Fibroblast of the aortic adventitia (primary cell): ENCODE results near the gene PHF13. TPM values are rescaled to one million over a fixed set of nuclear protein-coding genes. Genes with fewer than 3 reads are reported as not detected.

Experiments
- DNase-seq: peaks from one replicate; pipeline ENCODE4 v3.0.0-alpha.2; 2010; ENCODE audit warnings: low read depth
- H3K4me3 ChIP-seq: 2 replicates; pipeline ENCODE4 v1.5.1; 2011; ENCODE audit warnings: low read depth, mild to moderate bottlenecking, control low read depth, low read length, moderate library complexity
- total RNA-seq: library from RNA; depleted of rRNA; stranded (reverse); fragments of >200 nt; gene quantifications from 2 replicates; pipeline ENCODE4 v1.2.3, GENCODE V29; 2012; ENCODE audit warnings: low replicate concordance
- TF ChIP-seq, protein P1 (sequence below): IDR thresholded peaks from 2 replicates; pipeline ENCODE4 v1.5.1; 2011; ENCODE audit warnings: mild to moderate bottlenecking, low read length, control low read depth, inconsistent platforms; ENCODE audit not compliant: insufficient read depth

PHF13 gene
- total RNA-seq, 1 donor: 14.7 TPM

DNA sequence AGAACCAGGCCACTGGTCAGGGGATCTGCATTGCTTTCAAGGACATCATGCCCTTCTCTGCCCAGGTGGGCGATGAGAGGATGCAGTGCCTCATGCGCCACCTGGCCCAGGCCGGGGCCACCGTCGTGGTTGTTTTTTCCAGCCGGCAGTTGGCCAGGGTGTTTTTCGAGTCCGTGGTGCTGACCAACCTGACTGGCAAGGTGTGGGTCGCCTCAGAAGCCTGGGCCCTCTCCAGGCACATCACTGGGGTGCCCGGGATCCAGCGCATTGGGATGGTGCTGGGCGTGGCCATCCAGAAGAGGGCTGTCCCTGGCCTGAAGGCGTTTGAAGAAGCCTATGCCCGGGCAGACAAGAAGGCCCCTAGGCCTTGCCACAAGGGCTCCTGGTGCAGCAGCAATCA is 38.7 kb upstream of the PHF13 start:
- TF ChIP-seq, protein P1, sequence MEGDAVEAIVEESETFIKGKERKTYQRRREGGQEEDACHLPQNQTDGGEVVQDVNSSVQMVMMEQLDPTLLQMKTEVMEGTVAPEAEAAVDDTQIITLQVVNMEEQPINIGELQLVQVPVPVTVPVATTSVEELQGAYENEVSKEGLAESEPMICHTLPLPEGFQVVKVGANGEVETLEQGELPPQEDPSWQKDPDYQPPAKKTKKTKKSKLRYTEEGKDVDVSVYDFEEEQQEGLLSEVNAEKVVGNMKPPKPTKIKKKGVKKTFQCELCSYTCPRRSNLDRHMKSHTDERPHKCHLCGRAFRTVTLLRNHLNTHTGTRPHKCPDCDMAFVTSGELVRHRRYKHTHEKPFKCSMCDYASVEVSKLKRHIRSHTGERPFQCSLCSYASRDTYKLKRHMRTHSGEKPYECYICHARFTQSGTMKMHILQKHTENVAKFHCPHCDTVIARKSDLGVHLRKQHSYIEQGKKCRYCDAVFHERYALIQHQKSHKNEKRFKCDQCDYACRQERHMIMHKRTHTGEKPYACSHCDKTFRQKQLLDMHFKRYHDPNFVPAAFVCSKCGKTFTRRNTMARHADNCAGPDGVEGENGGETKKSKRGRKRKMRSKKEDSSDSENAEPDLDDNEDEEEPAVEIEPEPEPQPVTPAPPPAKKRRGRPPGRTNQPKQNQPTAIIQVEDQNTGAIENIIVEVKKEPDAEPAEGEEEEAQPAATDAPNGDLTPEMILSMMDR: no peak
- DNase-seq: no peak
- H3K4me3 ChIP-seq: no peak overlapping the region

DNA sequence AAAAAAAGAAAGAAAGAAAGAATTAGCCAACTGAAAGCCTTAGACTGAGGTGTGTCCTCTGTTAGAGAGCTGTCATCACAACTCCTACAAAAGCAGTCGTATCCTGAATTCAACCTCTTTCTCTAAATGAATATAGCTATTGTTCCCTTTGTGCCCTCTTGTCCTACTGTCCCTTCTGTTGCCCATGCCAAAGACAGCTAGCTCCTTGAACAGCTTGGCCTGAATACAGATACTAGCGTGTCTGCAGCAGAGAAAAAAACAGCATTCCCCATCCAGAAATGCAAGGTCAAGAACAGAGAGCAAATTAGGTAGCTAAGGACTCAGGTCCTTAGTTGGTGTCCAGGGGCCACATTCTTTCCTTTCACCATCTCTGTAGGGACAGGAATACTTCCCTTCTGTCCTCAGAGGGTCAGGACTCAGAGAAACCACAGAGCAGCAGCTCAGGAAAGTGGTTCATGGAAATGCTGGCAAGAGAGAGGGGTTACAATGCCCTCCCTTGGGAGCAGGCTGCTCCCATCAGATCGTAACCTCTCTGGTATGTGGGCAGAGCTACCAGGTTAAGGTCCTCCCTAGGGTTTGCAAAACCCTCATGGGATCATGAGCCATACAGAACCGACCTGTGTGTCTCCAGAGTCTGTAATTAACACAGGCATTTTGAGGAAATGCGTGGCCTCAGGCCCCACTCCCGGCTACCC is 35.6 kb upstream of the PHF13 start:
- H3K4me3 ChIP-seq: no peak overlapping the region
- TF ChIP-seq, protein P1: no peak
- DNase-seq: peak; percentile 34

DNA sequence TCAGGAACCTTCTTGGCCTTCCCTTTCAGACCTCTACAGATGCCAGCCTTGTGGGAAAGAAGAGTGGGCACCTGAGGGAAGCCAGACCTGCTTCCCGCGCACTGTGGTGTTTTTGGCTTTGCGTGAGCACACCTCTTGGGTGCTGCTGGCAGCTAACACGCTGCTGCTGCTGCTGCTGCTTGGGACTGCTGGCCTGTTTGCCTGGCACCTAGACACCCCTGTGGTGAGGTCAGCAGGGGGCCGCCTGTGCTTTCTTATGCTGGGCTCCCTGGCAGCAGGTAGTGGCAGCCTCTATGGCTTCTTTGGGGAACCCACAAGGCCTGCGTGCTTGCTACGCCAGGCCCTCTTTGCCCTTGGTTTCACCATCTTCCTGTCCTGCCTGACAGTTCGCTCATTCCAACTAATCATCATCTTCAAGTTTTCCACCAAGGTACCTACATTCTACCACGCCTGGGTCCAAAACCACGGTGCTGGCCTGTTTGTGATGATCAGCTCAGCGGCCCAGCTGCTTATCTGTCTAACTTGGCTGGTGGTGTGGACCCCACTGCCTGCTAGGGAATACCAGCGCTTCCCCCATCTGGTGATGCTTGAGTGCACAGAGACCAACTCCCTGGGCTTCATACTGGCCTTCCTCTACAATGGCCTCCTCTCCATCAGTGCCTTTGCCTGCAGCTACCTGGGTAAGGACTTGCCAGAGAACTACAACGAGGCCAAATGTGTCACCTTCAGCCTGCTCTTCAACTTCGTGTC is 34.7 kb upstream of the PHF13 start:
- no peak for DNase-seq
- peak overlapping the region; percentile 88 for H3K4me3 ChIP-seq
- TF ChIP-seq, protein P1: no peak

DNA sequence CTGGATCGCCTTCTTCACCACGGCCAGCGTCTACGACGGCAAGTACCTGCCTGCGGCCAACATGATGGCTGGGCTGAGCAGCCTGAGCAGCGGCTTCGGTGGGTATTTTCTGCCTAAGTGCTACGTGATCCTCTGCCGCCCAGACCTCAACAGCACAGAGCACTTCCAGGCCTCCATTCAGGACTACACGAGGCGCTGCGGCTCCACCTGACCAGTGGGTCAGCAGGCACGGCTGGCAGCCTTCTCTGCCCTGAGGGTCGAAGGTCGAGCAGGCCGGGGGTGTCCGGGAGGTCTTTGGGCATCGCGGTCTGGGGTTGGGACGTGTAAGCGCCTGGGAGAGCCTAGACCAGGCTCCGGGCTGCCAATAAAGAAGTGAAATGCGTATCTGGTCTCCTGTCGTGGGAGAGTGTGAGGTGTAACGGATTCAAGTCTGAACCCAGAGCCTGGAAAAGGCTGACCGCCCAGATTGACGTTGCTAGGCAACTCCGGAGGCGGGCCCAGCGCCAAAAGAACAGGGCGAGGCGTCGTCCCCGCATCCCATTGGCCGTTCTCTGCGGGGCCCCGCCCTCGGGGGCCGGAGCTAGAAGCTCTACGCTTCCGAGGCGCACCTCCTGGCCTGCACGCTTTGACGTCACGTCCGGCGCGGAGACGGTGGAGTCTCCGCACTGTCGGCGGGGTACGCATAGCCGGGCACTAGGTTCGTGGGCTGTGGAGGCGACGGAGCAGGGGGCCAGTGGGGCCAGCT is 34.0 kb upstream of the PHF13 start, which contains the start of gene ZBTB48:
ZBTB48 (plus strand) TSS at position 621 of the 745 bp plus-strand sequence. CDS start 616 bp downstream, outside the sequence.
- TF ChIP-seq, protein P1: no peak
- DNase-seq: peak; percentile 95
- H3K4me3 ChIP-seq: peak within 1 kb of the TSS; percentile 88

DNA sequence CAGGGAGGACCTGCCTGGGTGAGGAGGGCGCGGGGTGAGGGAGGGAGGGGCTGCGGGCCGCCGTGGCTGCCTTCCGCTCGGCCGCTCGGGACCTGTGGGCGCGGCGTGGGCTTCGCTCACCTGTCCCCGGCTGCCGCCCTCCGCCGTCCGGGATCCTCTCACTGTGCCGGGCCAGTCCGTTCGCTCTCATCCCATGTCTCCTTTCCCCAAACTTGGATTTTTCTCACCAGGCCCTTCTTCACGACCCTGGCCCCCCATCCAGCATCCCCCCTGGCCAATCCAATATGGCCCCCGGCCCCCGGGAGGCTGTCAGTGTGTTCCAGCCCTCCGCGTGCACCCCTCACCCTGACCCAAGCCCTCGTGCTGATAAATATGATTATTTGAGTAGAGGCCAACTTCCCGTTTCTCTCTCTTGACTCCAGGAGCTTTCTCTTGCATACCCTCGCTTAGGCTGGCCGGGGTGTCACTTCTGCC is 33.4 kb upstream of the PHF13 start:
- peak overlapping the region; percentile 88 for H3K4me3 ChIP-seq
- TF ChIP-seq, protein P1: no peak
- no peak for DNase-seq

DNA sequence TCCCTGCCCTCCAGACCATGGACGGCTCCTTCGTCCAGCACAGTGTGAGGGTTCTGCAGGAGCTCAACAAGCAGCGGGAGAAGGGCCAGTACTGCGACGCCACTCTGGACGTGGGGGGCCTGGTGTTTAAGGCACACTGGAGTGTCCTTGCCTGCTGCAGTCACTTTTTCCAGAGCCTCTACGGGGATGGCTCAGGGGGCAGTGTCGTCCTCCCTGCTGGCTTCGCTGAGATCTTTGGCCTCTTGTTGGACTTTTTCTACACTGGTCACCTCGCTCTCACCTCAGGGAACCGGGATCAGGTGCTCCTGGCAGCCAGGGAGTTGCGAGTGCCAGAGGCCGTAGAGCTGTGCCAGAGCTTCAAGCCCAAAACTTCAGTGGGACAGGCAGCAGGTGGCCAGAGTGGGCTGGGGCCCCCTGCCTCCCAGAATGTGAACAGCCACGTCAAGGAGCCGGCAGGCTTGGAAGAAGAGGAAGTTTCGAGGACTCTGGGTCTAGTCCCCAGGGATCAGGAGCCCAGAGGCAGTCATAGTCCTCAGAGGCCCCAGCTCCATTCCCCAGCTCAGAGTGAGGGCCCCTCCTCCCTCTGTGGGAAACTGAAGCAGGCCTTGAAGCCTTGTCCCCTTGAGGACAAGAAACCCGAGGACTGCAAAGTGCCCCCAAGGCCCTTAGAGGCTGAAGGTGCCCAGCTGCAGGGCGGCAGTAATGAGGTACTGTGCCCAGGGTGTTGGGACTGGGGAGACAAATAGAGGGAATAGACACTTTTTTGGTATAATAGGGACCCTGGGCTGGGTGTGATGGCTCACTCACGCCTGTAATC is 32.7 kb upstream of the PHF13 start:
- TF ChIP-seq, protein P1: peak; percentile 14
- DNase-seq: no peak
- peak overlapping the region; percentile 88 for H3K4me3 ChIP-seq
